CD4-positive, alpha-beta T cell (primary cell): ENCODE data around the gene IFIH1. TPM values are rescaled to one million over a fixed set of nuclear protein-coding genes. Genes with fewer than 3 reads are reported as not detected.

Experiments
- ATAC-seq: fragments of 200-7000 bp; cut with Tn5 transposase; one replicate; pipeline ENCODE4 v1.10.0; 2022; ENCODE audit warnings: mild to moderate bottlenecking; ENCODE audit not compliant: poor library complexity
- CTCF ChIA-PET: fragments of 350-600 bp; sonication (Branson Sonifier 250); formaldehyde crosslinking; loops from one replicate; lab custom pipeline; 2021; ENCODE audit warnings: antibody characterized with exemption, inconsistent platforms; lab: Charles Lee
- POLR2A ChIA-PET: fragments of 350-600 bp; sonication (Branson Sonifier 250); formaldehyde crosslinking; loops from one replicate; lab custom pipeline; 2021; ENCODE audit warnings: antibody characterized with exemption, inconsistent platforms; lab: Charles Lee
- DNase-seq, 14 experiments: peaks; one replicate each; pipeline ENCODE4 v3.0.0-alpha.2; 2013 to 2020; ENCODE audit warnings: mixed read lengths in 2 of 14
- H3K27ac ChIP-seq, 2 donors: one replicate each; pipeline versions ENCODE4 v1.5.1 to v1.7.0; 2013; ENCODE audit warnings: low read length in 2 of 2, low read depth in 1 of 2, mild to moderate bottlenecking in 1 of 2
- H3K27me3 ChIP-seq, 2 experiments: 1 replicate in 1 of 2; 2 replicates in 1 of 2; pipeline versions ENCODE4 v1.6.1 to v1.7.0; 2013; ENCODE audit warnings: low read length in 2 of 2, control low read depth in 1 of 2, mild to moderate bottlenecking in 1 of 2, moderate library complexity in 1 of 2; ENCODE audit not compliant: insufficient read depth in 2 of 2, control insufficient read depth in 1 of 2
- H3K36me3 ChIP-seq: one replicate; pipeline ENCODE4 v1.6.1; 2013; ENCODE audit warnings: low read length, control low read depth; ENCODE audit not compliant: insufficient read depth
- H3K4me1 ChIP-seq: one replicate; pipeline ENCODE4 v1.6.1; 2013; ENCODE audit warnings: low read length, control low read depth; ENCODE audit not compliant: insufficient read depth
- H3K4me3 ChIP-seq: one replicate; pipeline ENCODE4 v1.5.1; 2013; ENCODE audit warnings: mild to moderate bottlenecking, low read length, moderate library complexity
- H3K9me3 ChIP-seq, 2 experiments: 1 replicate in 1 of 2; 2 replicates in 1 of 2; pipeline versions ENCODE4 v1.6.1 to v1.7.0; 2013; ENCODE audit warnings: low read length in 2 of 2, mild to moderate bottlenecking in 2 of 2, control low read depth in 1 of 2, moderate library complexity in 1 of 2; ENCODE audit not compliant: control insufficient read depth in 1 of 2, insufficient read depth in 1 of 2
- H3K27ac Mint-ChIP-seq: one replicate; pipeline ENCODE4 v1.8.0; 2020; ENCODE audit warnings: mixed read lengths
- H3K27me3 Mint-ChIP-seq: one replicate; pipeline ENCODE4 v1.8.0; 2021; ENCODE audit warnings: mixed read lengths
- H3K36me3 Mint-ChIP-seq: one replicate; pipeline ENCODE4 v1.8.0; 2021; ENCODE audit warnings: low read depth, mixed read lengths
- H3K4me1 Mint-ChIP-seq: one replicate; pipeline ENCODE4 v1.8.0; 2021; ENCODE audit warnings: low read depth, mixed read lengths
- H3K4me3 Mint-ChIP-seq: one replicate; pipeline ENCODE4 v1.8.0; 2020; ENCODE audit warnings: mild to moderate bottlenecking, mixed read lengths
- H3K9me3 Mint-ChIP-seq: one replicate; pipeline ENCODE4 v1.8.0; 2020; ENCODE audit warnings: mixed read lengths
- intact Hi-C, 2 experiments: fragments of 100-400 bp; cut with DNase I in 1 of 2; cut with micrococcal nuclease in 1 of 2; formaldehyde crosslinking; loops; one replicate each; pipeline versions ENCODE4 v1.15.1 to v1.9.0; 2023 to 2025; cut with DNase I, micrococcal nuclease
- total RNA-seq, 174 experiments: library from RNA in 2 of 174; stranded (reverse) in 2 of 174; gene quantifications; one replicate each; pipeline ENCODE4 v1.2.3 and lab custom pipeline; 2021 to 2026
- TF ChIP-seq, protein P1 (sequence below): fragments of 200-600 bp; IDR thresholded peaks from one replicate; pipeline ENCODE4 v1.8.0; 2022; ENCODE audit warnings: antibody characterized with exemption, mild to moderate bottlenecking

The IFIH1 gene
- total RNA-seq, 2 experiments from 2014 or later = 31.1 to 32.1 TPM

DNA sequence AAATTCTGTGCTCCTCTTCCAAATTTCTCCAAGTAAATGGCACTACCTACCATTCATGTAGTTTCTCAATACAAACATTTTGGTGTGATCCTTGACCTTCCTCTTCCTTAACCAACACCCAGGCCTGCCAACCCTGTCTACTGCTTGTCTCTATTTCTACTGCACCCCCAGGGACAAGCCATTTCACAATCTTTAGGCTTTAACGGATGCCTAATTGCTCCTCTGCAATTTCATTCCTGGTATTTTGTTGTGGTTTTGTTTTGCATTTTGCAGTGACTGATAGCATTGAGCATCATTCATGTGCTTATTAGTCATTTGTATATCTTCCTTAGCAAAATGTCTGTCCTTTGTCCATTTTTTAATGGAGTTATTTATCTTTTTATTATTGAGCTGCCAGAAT lies 85.3 kb downstream of the IFIH1 start:
- Histone ChIP-seq H3K36me3 (no peaks in the 10 kb centered on the region), H3K4me3 (no peak overlapping the region), H3K4me1 (no peaks in the 10 kb centered on the region), H3K27ac (no peak overlapping the region), H3K9me3 (peaks cover 0 to 10% of the 10 kb centered on the region in 2 experiments), H3K27me3 (peaks cover 4 to 5% of the 10 kb centered on the region in 2 experiments)
- Mint-ChIP-seq H3K27ac (no peak overlapping the region), H3K4me1 (no peaks in the 10 kb centered on the region), H3K9me3 (no peaks in the 10 kb centered on the region), H3K4me3 (no peak overlapping the region), H3K36me3 (no peaks in the 10 kb centered on the region), H3K27me3 (peaks cover 26% of the 10 kb centered on the region)
- TF ChIP-seq, protein P1, sequence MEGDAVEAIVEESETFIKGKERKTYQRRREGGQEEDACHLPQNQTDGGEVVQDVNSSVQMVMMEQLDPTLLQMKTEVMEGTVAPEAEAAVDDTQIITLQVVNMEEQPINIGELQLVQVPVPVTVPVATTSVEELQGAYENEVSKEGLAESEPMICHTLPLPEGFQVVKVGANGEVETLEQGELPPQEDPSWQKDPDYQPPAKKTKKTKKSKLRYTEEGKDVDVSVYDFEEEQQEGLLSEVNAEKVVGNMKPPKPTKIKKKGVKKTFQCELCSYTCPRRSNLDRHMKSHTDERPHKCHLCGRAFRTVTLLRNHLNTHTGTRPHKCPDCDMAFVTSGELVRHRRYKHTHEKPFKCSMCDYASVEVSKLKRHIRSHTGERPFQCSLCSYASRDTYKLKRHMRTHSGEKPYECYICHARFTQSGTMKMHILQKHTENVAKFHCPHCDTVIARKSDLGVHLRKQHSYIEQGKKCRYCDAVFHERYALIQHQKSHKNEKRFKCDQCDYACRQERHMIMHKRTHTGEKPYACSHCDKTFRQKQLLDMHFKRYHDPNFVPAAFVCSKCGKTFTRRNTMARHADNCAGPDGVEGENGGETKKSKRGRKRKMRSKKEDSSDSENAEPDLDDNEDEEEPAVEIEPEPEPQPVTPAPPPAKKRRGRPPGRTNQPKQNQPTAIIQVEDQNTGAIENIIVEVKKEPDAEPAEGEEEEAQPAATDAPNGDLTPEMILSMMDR = no peak
- no peak for ATAC-seq
- no peak for DNase-seq
- intact Hi-C loops = no loop called here
- CTCF ChIA-PET = interaction anchor here (1.0 kb wide), 1 partner anchor 17 kb away, joined by 3 read pairs; no protein-coding TSS in a partner anchor
- POLR2A ChIA-PET = no interaction called here

DNA sequence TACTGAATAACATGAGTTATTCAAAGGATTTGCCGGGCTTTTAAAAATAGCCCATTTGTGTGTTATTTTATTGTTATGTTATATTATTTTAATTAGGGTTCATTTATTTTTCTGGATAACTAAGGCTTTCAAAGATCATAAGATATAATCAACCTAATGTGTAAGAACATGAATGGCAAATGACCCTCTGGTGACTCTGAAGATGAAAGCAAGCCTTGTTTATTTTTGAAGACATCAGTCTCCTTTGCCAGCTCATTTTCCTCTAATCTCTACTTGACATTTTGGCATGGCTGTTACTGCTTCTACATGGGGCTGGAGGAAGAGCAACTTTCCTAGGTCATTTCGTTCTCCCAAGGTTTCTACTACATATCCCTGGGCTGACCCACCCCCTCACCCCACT lies 85.8 kb downstream of the IFIH1 start:
- Histone ChIP-seq H3K36me3 (no peaks in the 10 kb centered on the region), H3K27me3 (peaks cover 4 to 5% of the 10 kb centered on the region in 2 experiments), H3K9me3 (peaks cover 0 to 10% of the 10 kb centered on the region in 2 experiments), H3K27ac (no peak overlapping the region), H3K4me3 (no peak overlapping the region), H3K4me1 (no peaks in the 10 kb centered on the region)
- ATAC-seq = no peak
- Mint-ChIP-seq H3K27me3 (peaks cover 26% of the 10 kb centered on the region), H3K4me3 (no peak overlapping the region), H3K36me3 (no peaks in the 10 kb centered on the region), H3K9me3 (no peaks in the 10 kb centered on the region), H3K4me1 (no peaks in the 10 kb centered on the region), H3K27ac (no peak overlapping the region)
- CTCF ChIA-PET = interaction anchor here (1.0 to 1.1 kb wide), 2 partner anchors 12 to 17 kb away, joined by 3 read pairs; no protein-coding TSS in a partner anchor
- intact Hi-C loops = no loop called here
- DNase-seq = no peak
- POLR2A ChIA-PET = no interaction called here
- TF ChIP-seq, protein P1 = no peak

DNA sequence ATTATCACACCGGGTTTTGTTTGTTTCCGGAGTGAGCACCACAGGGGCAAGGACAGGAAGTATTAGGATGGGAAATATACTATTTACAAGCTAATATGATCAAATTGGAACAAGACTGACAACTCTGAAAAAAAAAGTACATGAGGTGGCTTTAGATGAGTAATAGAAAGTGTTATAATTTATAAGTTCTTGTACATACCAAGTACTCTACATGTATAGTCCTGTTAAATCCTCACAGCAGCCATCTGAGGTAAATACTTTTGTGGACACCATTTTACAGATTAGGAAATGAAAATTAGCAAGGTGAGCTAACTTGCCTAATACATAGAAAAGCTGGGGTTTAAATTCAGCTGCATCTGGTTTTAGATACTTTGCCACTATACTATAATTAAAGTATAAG lies 86.5 kb downstream of the IFIH1 start:
- TF ChIP-seq, protein P1 = no peak
- Mint-ChIP-seq H3K27me3 (peaks cover 28% of the 10 kb centered on the region), H3K4me1 (no peaks in the 10 kb centered on the region), H3K4me3 (no peak overlapping the region), H3K27ac (no peak overlapping the region), H3K36me3 (no peaks in the 10 kb centered on the region), H3K9me3 (no peaks in the 10 kb centered on the region)
- Histone ChIP-seq H3K27ac (no peak overlapping the region), H3K36me3 (no peaks in the 10 kb centered on the region), H3K9me3 (peaks cover 0 to 10% of the 10 kb centered on the region in 2 experiments), H3K4me3 (no peak overlapping the region), H3K4me1 (no peaks in the 10 kb centered on the region), H3K27me3 (peaks cover 4 to 5% of the 10 kb centered on the region in 2 experiments)
- no peak for ATAC-seq
- CTCF ChIA-PET = interaction anchor here (1.0 to 1.1 kb wide), 2 partner anchors 11 to 16 kb away, joined by 3 read pairs; no protein-coding TSS in a partner anchor
- POLR2A ChIA-PET = no interaction called here
- no peak for DNase-seq
- intact Hi-C loops = no loop called here
